Measurements from ENCODE around the gene ARHGAP33.
A peak's percentile ranks its signal among the peaks of the same experiment; 100 is the strongest.
"Not testable (repeated sequence)": the region's sequence is repeated elsewhere in the genome, so short reads cannot be mapped to it uniquely, and the experiment has no call there.

The ARHGAP33 gene

GRCh38 chr19:35755131-35755549 is 20.2 kb upstream of the ARHGAP33 start:
- no peak for DNase-seq (ENCODE audit: low spot score)

GRCh38 chr19:35755550-35756376 is 19.6 kb upstream of the ARHGAP33 start:
- no peak for DNase-seq (ENCODE audit: low spot score)

- no peak for DNase-seq (ENCODE audit: low spot score)
Observed at GRCh38 chr19:35756377-35757230, 18.8 kb upstream of the ARHGAP33 start, which contains the start of gene HSPB6. HSPB6 (minus strand) TSS chr19:35757029; CDS start chr19:35757008, 21 bp downstream.

- DNase-seq (ENCODE audit: low spot score): no peak
Observed at GRCh38 chr19:35757231-35757748, 18.1 kb upstream of the ARHGAP33 start.

GRCh38 chr19:35757749-35758608 is 17.4 kb upstream of the ARHGAP33 start, which contains the start of gene PROSER3:
PROSER3 (plus strand) TSS chr19:35758176; CDS start chr19:35758216, 40 bp downstream.
- peak; percentile 99 for DNase-seq (ENCODE audit: low spot score)

GRCh38 chr19:35759697-35760096 is 15.7 kb upstream of the ARHGAP33 start:
- no peak for DNase-seq (ENCODE audit: low spot score)

GRCh38 chr19:35760711-35761349 is 14.5 kb upstream of the ARHGAP33 start:
- no peak for DNase-seq (ENCODE audit: low spot score)

GRCh38 chr19:35764432-35765315 is 10.7 kb upstream of the ARHGAP33 start:
- no peak for DNase-seq (ENCODE audit: low spot score)

GRCh38 chr19:35766571-35767104 is 8.7 kb upstream of the ARHGAP33 start:
- no peak for DNase-seq (ENCODE audit: low spot score)

GRCh38 chr19:35767288-35768081 is 7.9 kb upstream of the ARHGAP33 start:
- no peak for DNase-seq (ENCODE audit: low spot score)

- DNase-seq (ENCODE audit: low spot score): no peak
Observed at GRCh38 chr19:35768082-35768421, 7.3 kb upstream of the ARHGAP33 start.

- not testable (repeated sequence) for DNase-seq (ENCODE audit: low spot score)
Observed at GRCh38 chr19:35772362-35772761, 3.0 kb upstream of the ARHGAP33 start.

- no peak for DNase-seq (ENCODE audit: low spot score)
Observed at GRCh38 chr19:35773020-35773806, 2.2 kb upstream of the ARHGAP33 start.

- no peak for DNase-seq (ENCODE audit: low spot score)
Observed at GRCh38 chr19:35774274-35775045, 904 bp upstream of the ARHGAP33 start.

GRCh38 chr19:35775046-35775297 is 392 bp upstream of the ARHGAP33 start:
- no peak for DNase-seq (ENCODE audit: low spot score)

GRCh38 chr19:35776102-35776788 is 881 bp downstream of the ARHGAP33 start:
- no peak for DNase-seq (ENCODE audit: low spot score)

All from putamen (tissue), 1 donor.